ENCODE results near the gene MAML2. TPM values are rescaled to one million over a fixed set of nuclear protein-coding genes. Genes with fewer than 3 reads are reported as not detected.

The MAML2 gene
- total and polyA plus RNA-seq, 2 of the 8 experiments (the other 6 are each of a cell fraction or from before 2014, with no cell fraction given): 3.8 to 6.6 TPM

DNA sequence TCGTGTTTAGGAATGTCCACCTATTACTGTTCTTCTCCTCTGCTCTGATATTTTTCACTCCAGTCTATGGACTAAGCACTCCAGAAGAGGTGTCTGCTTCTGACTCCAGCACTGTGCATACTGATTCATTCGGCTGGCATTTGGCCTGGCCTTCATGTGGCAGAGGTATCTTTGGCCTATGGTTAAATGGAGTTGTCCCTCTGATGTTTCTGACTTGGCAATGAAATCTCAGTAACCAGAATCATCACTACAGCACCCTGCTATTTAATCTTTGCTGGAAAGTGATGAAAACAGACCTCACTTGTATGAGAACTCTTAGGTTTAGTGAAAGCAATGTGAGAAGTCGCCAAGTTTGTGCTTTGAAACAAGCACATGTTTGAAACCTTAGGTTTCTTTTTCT lies 155.2 kb downstream of the MAML2 start:
- WGBS, 2 experiments (ENCODE audit: extremely low coverage in 1 of 2, insufficient coverage in 1 of 2, insufficient read length in 1 of 2, insufficient replicate concordance in 2 of 2, low coverage in 1 of 2, low lambda C conversion rate in 2 of 2, missing lambda C conversion rate in 1 of 2): 92% methylated on average over 3 of the region's 3 CpGs; no CpG with 5 or more reads in 1 of the 2 experiments
- Histone ChIP-seq H3K4me3 (ENCODE audit: extremely low read depth in 1 of 4, insufficient read depth in 2 of 4, low read depth in 3 of 4, low read length in 4 of 4) (no peak overlapping the region), H2BK12ac (ENCODE audit: low read depth, low read length) (no peak overlapping the region; the same call in 1 of the 2 replicates), H3K23ac (ENCODE audit: insufficient read length) (no peak overlapping the region), H2BK120ac (replicated peaks; ENCODE audit: low read depth, low read length) (no peak overlapping the region), H3K36me3 (ENCODE audit: control insufficient read depth in 2 of 4, insufficient read depth in 4 of 4, low read length in 3 of 4) (no peaks in the 10 kb centered on the region), H4K91ac (replicated peaks; ENCODE audit: insufficient read length, low read length) (no peak overlapping the region), H3K56ac (replicated peaks; ENCODE audit: insufficient read length, low read depth, low read length) (no peak overlapping the region), H2BK5ac (ENCODE audit: low read depth, low read length) (no peak overlapping the region), H3K4me1 (replicated peaks in 1 of 4; ENCODE audit: control insufficient read depth in 3 of 4, insufficient read depth in 4 of 4, low read length in 3 of 4) (peaks cover 0 to 3% (median 0%) of the 10 kb centered on the region in 4 experiments; a peak in 3 of 7 replicates), H2BK20ac (ENCODE audit: low read length) (no peak overlapping the region), H3K4me2 (ENCODE audit: insufficient read depth in 1 of 2, low read depth in 2 of 2, low read length in 2 of 2) (no peak overlapping the region), H3K18ac (ENCODE audit: extremely low read depth, low read length) (no peak overlapping the region), H2BK15ac (ENCODE audit: low read length) (no peak overlapping the region), H2AFZ (ENCODE audit: low read length) (no peak overlapping the region), H3K14ac (ENCODE audit: insufficient read length) (no peak overlapping the region), H3K27me3 (replicated peaks in 1 of 4; ENCODE audit: control insufficient read depth in 3 of 4, extremely low read depth in 1 of 4, insufficient read depth in 3 of 4, low read length in 3 of 4) (no peaks in the 10 kb centered on the region), H4K20me1 (replicated peaks in 1 of 2; ENCODE audit: control insufficient read depth in 1 of 2, insufficient read depth in 2 of 2, low read length in 2 of 2) (no peaks in the 10 kb centered on the region), H3K27ac (ENCODE audit: low read depth, low read length) (no peak overlapping the region), H2AK5ac (ENCODE audit: low read depth, low read length) (no peak overlapping the region), H4K8ac (ENCODE audit: extremely low read depth, insufficient read depth, low read length) (no peak overlapping the region), H3K23me2 (ENCODE audit: low read depth, low read length) (no peaks in the 10 kb centered on the region), H3K79me1 (ENCODE audit: low read depth, low read length) (no peaks in the 10 kb centered on the region), H3K4ac (replicated peaks; ENCODE audit: insufficient read length, low read depth, low read length) (no peak overlapping the region), H3K9me3 (ENCODE audit: insufficient read depth in 2 of 2, low read depth in 1 of 2, low read length in 1 of 2) (no peaks in the 10 kb centered on the region), H3K9ac (replicated peaks in 1 of 4; ENCODE audit: extremely low read depth in 1 of 4, low read depth in 3 of 4, low read length in 3 of 4) (no peak overlapping the region), H4K5ac (ENCODE audit: insufficient read length, low read depth, low read length) (no peak overlapping the region), H3K79me2 (ENCODE audit: control insufficient read depth in 1 of 2, insufficient read depth in 2 of 2, low read length in 2 of 2) (no peaks in the 10 kb centered on the region)
- FAIRE-seq: no peak
- ChIA-PET CTCF (ENCODE audit: partially characterized antibody) (interaction anchor here (0.6 to 1.6 kb wide), 3 partner anchors 45 to 263 kb away, joined by 3 to 4 read pairs (median 3); no protein-coding TSS in a partner anchor), POLR2A (ENCODE audit: partially characterized antibody) (no interaction called here)
- TF ChIP-seq RAD21 (IDR thresholded peaks at IDR 0.05 in 1 of 2, conservative IDR thresholded peaks at IDR 0.05 in 1 of 2; ENCODE audit: low read depth in 2 of 2, low read length in 2 of 2) (no peak), BCL11A (IDR thresholded peaks at IDR 0.05; ENCODE audit: low read depth in 2 of 2, low read length in 2 of 2) (no peak), KDM4A (IDR thresholded peaks at IDR 0.05; ENCODE audit: low read depth, low read length, severe bottlenecking) (no peak), CBX5 (IDR thresholded peaks at IDR 0.05; ENCODE audit: low read depth, low read length) (no peak), TAF7 (optimal IDR thresholded peaks at IDR 0.05; ENCODE audit: borderline replicate concordance, low read depth, low read length) (no peak), BACH1 (IDR thresholded peaks at IDR 0.05; ENCODE audit: low read length) (no peak), CBX8 (IDR thresholded peaks at IDR 0.05; ENCODE audit: borderline replicate concordance, low read depth, low read length) (no peak), MAFK (IDR thresholded peaks at IDR 0.05; ENCODE audit: low read depth, low read length) (no peak), TAF1 (IDR thresholded peaks at IDR 0.05; ENCODE audit: low read depth, low read length) (no peak), RNF2 (IDR thresholded peaks at IDR 0.05; ENCODE audit: borderline replicate concordance, low read depth, low read length, missing control alignments, poor library complexity, severe bottlenecking) (no peak), NANOG (IDR thresholded peaks at IDR 0.05; ENCODE audit: insufficient read depth, low read depth, low read length, poor library complexity, severe bottlenecking) (no peak), YY1 (IDR thresholded peaks at IDR 0.05; ENCODE audit: low read depth, low read length) (no peak), SIX5 (IDR thresholded peaks at IDR 0.05; ENCODE audit: low read depth, low read length) (no peak)
- TF ChIP-seq, protein P1, sequence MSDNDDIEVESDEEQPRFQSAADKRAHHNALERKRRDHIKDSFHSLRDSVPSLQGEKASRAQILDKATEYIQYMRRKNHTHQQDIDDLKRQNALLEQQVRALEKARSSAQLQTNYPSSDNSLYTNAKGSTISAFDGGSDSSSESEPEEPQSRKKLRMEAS (IDR thresholded peaks at IDR 0.05): no peak
- no peak for DNase-seq (ENCODE audit: low read depth in 1 of 2, low spot score in 2 of 2)
